Adrenal gland (tissue), 12 donors: ENCODE measurements around the gene RASSF9. TPM values are rescaled to one million over a fixed set of nuclear protein-coding genes. Genes with fewer than 3 reads are reported as not detected.

ENCODE experiments used
- DNase-seq, 7 donors: peaks; one replicate each; pipeline ENCODE4 v3.0.0-alpha.2; 2019 to 2020
- H3K27ac ChIP-seq, 5 donors: fragments of 200-600 bp; sonication (generic) in 4 of 5; 1 replicate in 3 of 5; 2 replicates in 2 of 5; pipeline versions ENCODE4 v1.5.1 to v1.8.0; 2016 to 2020; ENCODE audit warnings: mild to moderate bottlenecking in 1 of 5
- H3K27me3 ChIP-seq: fragments of 200-600 bp; 2 replicates; pipeline ENCODE4 v1.8.0; 2021
- H3K36me3 ChIP-seq, 2 donors: fragments of 200-600 bp; replicated peaks in 1 of 2; 1 replicate in 1 of 2; 2 replicates in 1 of 2; pipeline versions ENCODE4 v1.5.1 to v1.8.0; 2018 to 2022
- H3K4me1 ChIP-seq, 2 donors: fragments of 200-600 bp; replicated peaks in 1 of 2; 1 replicate in 1 of 2; 2 replicates in 1 of 2; pipeline versions ENCODE4 v1.5.1 to v1.8.0; 2018 to 2021
- H3K4me3 ChIP-seq, 4 donors: fragments of 200-600 bp; sonication (generic) in 3 of 4; one replicate each; pipeline ENCODE4 v1.5.1; 2016 to 2018
- H3K9me3 ChIP-seq, 3 donors: fragments of 200-600 bp; sonication (generic) in 1 of 3; replicated peaks in 1 of 3; 1 replicate in 2 of 3; 2 replicates in 1 of 3; pipeline versions ENCODE4 v1.5.1 to v1.8.0; 2016 to 2021
- POLR2A ChIP-seq, 2 donors: fragments of 450-650 bp; IDR thresholded peaks; one replicate each; pipeline ENCODE4 v1.6.1; 2017; ENCODE audit warnings: antibody characterized with exemption in 2 of 2, mild to moderate bottlenecking in 2 of 2, moderate library complexity in 1 of 2
- WGBS, 4 donors: extraction: QIAGEN DNeasy Blood & Tissue Kit in 2 of 4; methylation state at CpG; one replicate each; pipeline versions ENCODE4 v1.1.5 to v1.1.7; 2013 to 2017; 5-methylcytosine and 5-hydroxymethylcytosine counted together
- intact Hi-C, 2 donors: fragments of 100-400 bp; cut with DNase I; formaldehyde crosslinking; loops; one replicate each; pipeline versions ENCODE4 v1.14.1 to v1.15.0; 2022 to 2023
- polyA plus RNA-seq, 3 donors: library from polyadenylated mRNA; stranded (reverse); fragments of 200-250 nt in 2 of 3; fragments of 350-450 nt in 1 of 3; fragmentation: Illumina TruSeq in 1 of 3; extraction: RNeasy Lipid Tissue Mini Kit (QIAGEN cat#74804) in 1 of 3; gene quantifications; one replicate each; pipeline ENCODE4 v1.2.3, GENCODE V29; 2013 to 2014
- total RNA-seq, 9 donors: library from RNA; depleted of rRNA in 4 of 9; stranded (reverse); fragments of >200 nt in 4 of 9; fragments of 120-200 nt in 1 of 9; fragmentation: NEBNext Ultra II Directional in 1 of 9; extraction: Animal tissue kit (Norgen Biotek cat#: 25700) in 1 of 9; gene quantifications; one replicate each; pipeline versions ENCODE4 v1.1.0 to v1.2.4, GENCODE V29; 2013 to 2023
- TF ChIP-seq, protein P1 (sequence below), 6 experiments: fragments of 450-650 bp in 4 of 6; fragments of 200-600 bp in 2 of 6; sonication (generic) in 1 of 6; IDR thresholded peaks; 1 replicate in 5 of 6; 2 replicates in 1 of 6; pipeline versions ENCODE4 v1.5.1 to v1.8.0; 2016 to 2021; ENCODE audit warnings: antibody characterized with exemption in 6 of 6, mild to moderate bottlenecking in 2 of 6, moderate library complexity in 1 of 6
- donor health status: healthy with polysubstance abuse.
- donor health status: Bipolar disorder and iron deficiency.
- donor health status: DM: yes; HTN: yes; CAD: no.
- donor health status: DM: no; HTN: no; CAD: no.
- donor health status: DM: no; HTN: no; CAD: no.
- donor health status: DM: yes; HTN: yes; CAD: no.

Gene RASSF9
- total and polyA plus RNA-seq, 12 donors, result 0.50 to 4.3 (median 1.4) TPM

DNA sequence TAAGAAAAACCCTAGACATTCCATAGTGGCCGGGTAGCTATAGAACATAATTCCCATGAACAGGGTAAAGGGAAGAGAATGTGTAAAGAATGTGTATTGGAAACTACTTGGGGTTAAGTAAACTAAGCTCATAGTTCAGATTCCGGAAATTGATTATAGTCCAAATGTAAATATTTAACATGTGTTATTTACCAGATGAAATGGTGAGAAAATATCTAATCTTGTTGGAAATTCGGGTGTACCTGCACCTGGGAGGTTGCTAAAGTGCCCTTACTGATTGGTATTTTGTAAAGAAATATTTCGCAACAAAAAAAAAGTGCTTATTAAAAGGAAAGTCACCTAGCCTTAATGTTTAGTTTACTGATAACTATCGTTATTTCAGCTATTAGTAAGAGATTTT, 14.4 kb downstream of the RASSF9 start:
- Histone ChIP-seq H3K36me3 (no peaks in the 10 kb centered on the region), H3K4me1 (no peaks in the 10 kb centered on the region), H3K27ac (no peak overlapping the region), H3K4me3 (no peak overlapping the region), H3K27me3 (no peaks in the 10 kb centered on the region), H3K9me3 (no peaks in the 10 kb centered on the region)
- no peak for DNase-seq
- intact Hi-C loops, result no loop called here
- 62 to 78% (median 76%) methylated on average over 5 of the region's 5 CpGs for WGBS, 4 donors
- TF ChIP-seq, protein P1, sequence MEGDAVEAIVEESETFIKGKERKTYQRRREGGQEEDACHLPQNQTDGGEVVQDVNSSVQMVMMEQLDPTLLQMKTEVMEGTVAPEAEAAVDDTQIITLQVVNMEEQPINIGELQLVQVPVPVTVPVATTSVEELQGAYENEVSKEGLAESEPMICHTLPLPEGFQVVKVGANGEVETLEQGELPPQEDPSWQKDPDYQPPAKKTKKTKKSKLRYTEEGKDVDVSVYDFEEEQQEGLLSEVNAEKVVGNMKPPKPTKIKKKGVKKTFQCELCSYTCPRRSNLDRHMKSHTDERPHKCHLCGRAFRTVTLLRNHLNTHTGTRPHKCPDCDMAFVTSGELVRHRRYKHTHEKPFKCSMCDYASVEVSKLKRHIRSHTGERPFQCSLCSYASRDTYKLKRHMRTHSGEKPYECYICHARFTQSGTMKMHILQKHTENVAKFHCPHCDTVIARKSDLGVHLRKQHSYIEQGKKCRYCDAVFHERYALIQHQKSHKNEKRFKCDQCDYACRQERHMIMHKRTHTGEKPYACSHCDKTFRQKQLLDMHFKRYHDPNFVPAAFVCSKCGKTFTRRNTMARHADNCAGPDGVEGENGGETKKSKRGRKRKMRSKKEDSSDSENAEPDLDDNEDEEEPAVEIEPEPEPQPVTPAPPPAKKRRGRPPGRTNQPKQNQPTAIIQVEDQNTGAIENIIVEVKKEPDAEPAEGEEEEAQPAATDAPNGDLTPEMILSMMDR (IDR thresholded peaks at IDR 0.05), result no peak
- TF ChIP-seq POLR2A (IDR thresholded peaks at IDR 0.05), result no peak

DNA sequence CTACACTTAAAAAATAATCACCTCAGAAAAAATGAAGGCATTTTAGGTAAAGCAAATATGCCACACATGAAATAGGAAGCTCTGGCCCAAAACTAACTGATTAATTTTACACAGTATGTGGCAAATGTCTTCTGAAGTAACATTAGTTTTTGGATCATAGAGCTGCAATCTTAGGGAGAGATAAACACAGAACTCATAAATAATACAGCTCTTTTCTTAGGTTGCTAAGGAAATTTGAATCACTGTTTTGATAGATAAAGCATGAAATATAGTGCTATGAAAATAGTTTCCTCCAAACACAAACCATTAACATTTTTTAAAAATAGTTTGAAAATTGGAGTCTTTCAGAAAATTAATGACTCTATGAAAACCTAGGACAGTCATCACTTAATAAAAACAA, 15.0 kb downstream of the RASSF9 start:
- TF ChIP-seq, protein P1 (IDR thresholded peaks at IDR 0.05), result no peak
- no peak for TF ChIP-seq POLR2A (IDR thresholded peaks at IDR 0.05)
- H3K4me3 ChIP-seq, result no peak overlapping the region
- no peaks in the 10 kb centered on the region for H3K36me3 ChIP-seq
- no peaks in the 10 kb centered on the region for H3K4me1 ChIP-seq
- no peaks in the 10 kb centered on the region for H3K27me3 ChIP-seq
- H3K9me3 ChIP-seq, result no peaks in the 10 kb centered on the region
- H3K27ac ChIP-seq, result no peak overlapping the region
- DNase-seq, result no peak
- intact Hi-C loops, result no loop called here

DNA sequence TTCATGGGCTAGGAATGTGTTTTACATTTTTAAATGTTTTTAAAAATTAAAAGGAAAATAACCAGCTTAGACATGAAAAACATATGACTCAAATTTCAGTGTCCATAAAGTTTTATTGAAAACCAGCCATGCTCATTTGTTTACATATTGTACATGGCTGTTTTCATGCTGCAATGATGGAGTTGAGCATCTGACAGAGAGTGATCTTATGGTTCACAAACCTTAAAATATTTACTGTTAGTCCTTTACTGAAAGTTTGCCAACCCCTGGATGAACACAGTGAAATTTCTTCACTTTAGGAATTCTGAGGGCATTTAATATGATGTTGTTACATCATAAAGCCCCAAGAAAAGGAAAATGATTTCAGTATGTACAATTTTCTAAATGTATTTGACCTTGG, 16.1 kb downstream of the RASSF9 start:
- intact Hi-C loops, result no loop called here
- Histone ChIP-seq H3K36me3 (no peaks in the 10 kb centered on the region), H3K27ac (no peak overlapping the region), H3K4me3 (no peak overlapping the region), H3K27me3 (no peaks in the 10 kb centered on the region), H3K4me1 (no peaks in the 10 kb centered on the region), H3K9me3 (no peaks in the 10 kb centered on the region)
- no peak for DNase-seq
- no peak for TF ChIP-seq POLR2A (IDR thresholded peaks at IDR 0.05)
- TF ChIP-seq, protein P1 (IDR thresholded peaks at IDR 0.05), result no peak

DNA sequence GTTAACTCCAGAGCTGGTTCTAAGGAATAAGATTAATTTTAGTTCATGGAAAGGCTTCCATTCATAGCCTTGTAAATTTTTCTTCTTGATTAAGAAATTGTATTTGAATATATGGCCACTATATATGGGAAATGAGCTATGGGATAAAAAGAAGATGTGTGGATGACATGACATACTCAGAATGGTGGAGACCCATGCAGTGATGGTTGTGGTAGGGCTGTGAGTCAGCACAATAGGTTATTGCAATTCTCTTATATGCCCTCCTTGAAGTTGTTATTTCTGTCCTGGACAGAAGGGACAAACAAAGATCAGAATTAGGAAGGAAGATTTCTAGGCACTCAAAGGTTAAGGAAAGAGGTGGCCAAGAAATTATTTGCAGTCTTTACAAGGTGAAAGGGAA, 21.5 kb downstream of the RASSF9 start:
- no peaks in the 10 kb centered on the region for H3K27me3 ChIP-seq
- no peaks in the 10 kb centered on the region for H3K9me3 ChIP-seq
- no peaks in the 10 kb centered on the region for H3K4me1 ChIP-seq
- intact Hi-C loops, result no loop called here
- no peak overlapping the region for H3K27ac ChIP-seq
- no peak overlapping the region for H3K4me3 ChIP-seq
- TF ChIP-seq, protein P1 (IDR thresholded peaks at IDR 0.05), result no peak
- TF ChIP-seq POLR2A (IDR thresholded peaks at IDR 0.05), result no peak
- no peak for DNase-seq
- H3K36me3 ChIP-seq, result no peaks in the 10 kb centered on the region
